WTC11 (cell line): ENCODE measurements around the gene LRRC8A. TPM values are rescaled to one million over a fixed set of nuclear protein-coding genes. Genes with fewer than 3 reads are reported as not detected.

Source experiments
- ATAC-seq: fragments of 200-7000 bp; cut with Tn5 transposase; 2 replicates; pipeline ENCODE4 v1.10.0; 2021; ENCODE audit warnings: mild to moderate bottlenecking, moderate library complexity
- CTCF ChIA-PET: fragments of 300-600 bp; sonication (Branson Sonifier 250); formaldehyde crosslinking; loops from one replicate; lab custom pipeline; 2021; ENCODE audit warnings: antibody characterized with exemption; lab: Charles Lee
- POLR2A ChIA-PET: fragments of 350-600 bp; sonication (Branson Sonifier 250); formaldehyde crosslinking; loops from one replicate; lab custom pipeline; 2021; ENCODE audit warnings: antibody characterized with exemption; lab: Charles Lee
- DNase-seq: peaks from one replicate; pipeline ENCODE4 v3.0.0; 2021; ENCODE audit warnings: low spot score
- H3K27ac Mint-ChIP-seq: 2 replicates; pipeline ENCODE4 v1.8.0; 2021; ENCODE audit warnings: mixed read lengths
- H3K27me3 Mint-ChIP-seq: 2 replicates; pipeline ENCODE4 v1.8.0; 2021; ENCODE audit warnings: low read depth, mild to moderate bottlenecking, moderate library complexity, mixed read lengths
- H3K36me3 Mint-ChIP-seq: 2 replicates; pipeline ENCODE4 v1.8.0; 2021; ENCODE audit warnings: mixed read lengths
- H3K4me1 Mint-ChIP-seq: 2 replicates; pipeline ENCODE4 v1.8.0; 2022; ENCODE audit warnings: mixed read lengths
- H3K4me3 Mint-ChIP-seq: 2 replicates; pipeline ENCODE4 v1.8.0; 2021; ENCODE audit warnings: mild to moderate bottlenecking, moderate library complexity, mixed read lengths
- H3K9me3 Mint-ChIP-seq: 2 replicates; pipeline ENCODE4 v1.8.0; 2021; ENCODE audit warnings: mixed read lengths
- ATF2 ChIP-seq: sonication (generic); formaldehyde crosslinking; IDR thresholded peaks from 2 replicates; pipeline ENCODE4 v1.8.1; 2022; ENCODE audit warnings: low read depth, missing genetic modification reagents, borderline replicate concordance
- CREB1 ChIP-seq: sonication (generic); formaldehyde crosslinking; IDR thresholded peaks from 2 replicates; pipeline ENCODE4 v1.8.0; 2023; ENCODE audit warnings: mild to moderate bottlenecking, missing genetic modification reagents
- ELF4 ChIP-seq: sonication (generic); formaldehyde crosslinking; IDR thresholded peaks from 2 replicates; pipeline ENCODE4 v1.8.1; 2022; ENCODE audit warnings: low read depth, mild to moderate bottlenecking, moderate library complexity, missing genetic modification reagents
- JUN ChIP-seq: sonication (generic); formaldehyde crosslinking; IDR thresholded peaks from 2 replicates; pipeline ENCODE4 v1.8.0; 2023; ENCODE audit warnings: mild to moderate bottlenecking, missing genetic modification reagents
- NFATC4 ChIP-seq: fragments of 250-450 bp; sonication (Bioruptor Pico); IDR thresholded peaks from 2 replicates; pipeline ENCODE4 v1.9.0; 2021; ENCODE audit warnings: mild to moderate bottlenecking
- NR1H2 ChIP-seq: sonication (generic); formaldehyde crosslinking; IDR thresholded peaks from 2 replicates; pipeline ENCODE4 v1.9.0; 2021; ENCODE audit warnings: mild to moderate bottlenecking, moderate library complexity, missing genetic modification reagents
- NR3C1 ChIP-seq: sonication (generic); formaldehyde crosslinking; conservative IDR thresholded peaks from 2 replicates; pipeline ENCODE4 v1.8.1; 2023; ENCODE audit warnings: low read depth, mild to moderate bottlenecking, missing genetic modification reagents
- PRDM15 ChIP-seq: sonication (generic); formaldehyde crosslinking; IDR thresholded peaks from 2 replicates; pipeline ENCODE4 v1.8.0; 2022; ENCODE audit warnings: missing genetic modification reagents
- STAT6 ChIP-seq: sonication (generic); formaldehyde crosslinking; conservative IDR thresholded peaks from 2 replicates; pipeline ENCODE4 v1.8.1; 2023; ENCODE audit warnings: mild to moderate bottlenecking, low read depth, missing genetic modification reagents, moderate library complexity
- ZNF671 ChIP-seq: fragments of 250-450 bp; sonication (Bioruptor Pico); IDR thresholded peaks from 2 replicates; pipeline ENCODE4 v1.8.0; 2021; ENCODE audit warnings: mild to moderate bottlenecking
- total RNA-seq: library from RNA; stranded (reverse); gene quantifications from 3 replicates; pipeline ENCODE4 v1.2.3, GENCODE V29; 2021

LRRC8A gene
- total RNA-seq, 1 experiment from 2014 or later, result 83.5 TPM

GRCh38 chr9:128894764-128895163 lies 12.8 kb downstream of the LRRC8A start (continued):
- TF ChIP-seq NR1H2 (no peak), ELF4 (CRISPR knock-in tag) (no peak)

GRCh38 chr9:128895556-128895955 lies 13.6 kb downstream of the LRRC8A start:
- H3K4me3 Mint-ChIP-seq, result no peak overlapping the region
- peaks cover 25% of the 10 kb centered on the region for H3K36me3 Mint-ChIP-seq
- CTCF ChIA-PET, result interaction anchor here (1.1 to 1.3 kb wide), 2 partner anchors 32 to 44 kb away, joined by 6 to 13 read pairs; no protein-coding TSS in a partner anchor

More at GRCh38 chr9:128895556-128895955, 13.6 kb downstream of the LRRC8A start:
- ATAC-seq, result peak; percentile 87
- peak; percentile 63 for DNase-seq
- no peak for TF ChIP-seq ATF2 (CRISPR knock-in tag)
- TF ChIP-seq JUN, result no peak
- TF ChIP-seq PRDM15 (CRISPR knock-in tag), result no peak
- TF ChIP-seq NR1H2, result no peak
- no peak for TF ChIP-seq ZNF671 (CRISPR knock-in tag)
- no peak for TF ChIP-seq STAT6 (CRISPR knock-in tag)
- TF ChIP-seq NFATC4, result no peak
- no peak for TF ChIP-seq CREB1
- no peak for TF ChIP-seq NR3C1 (CRISPR knock-in tag)
- TF ChIP-seq, all 79 proteins: peak for 0
- H3K27me3 Mint-ChIP-seq, result no peaks in the 10 kb centered on the region
- H3K9me3 Mint-ChIP-seq, result no peaks in the 10 kb centered on the region
- H3K27ac Mint-ChIP-seq, result peak overlapping the region; percentile 17; the same call in 1 of the 2 replicates
- H3K4me1 Mint-ChIP-seq, result peaks cover 38% of the 10 kb centered on the region
- POLR2A ChIA-PET, result interaction anchor here (0.8 to 1.0 kb wide), 2 partner anchors 17 to 35 kb away, joined by 3 read pairs; no protein-coding TSS in a partner anchor
